OCI-LY7 (cell line): ENCODE data around the gene GSK3B. TPM values are rescaled to one million over a fixed set of nuclear protein-coding genes. Genes with fewer than 3 reads are reported as not detected.

Experiments
- BruUV-seq: library from RNA; stranded (reverse); fragments of 400-500 nt; replicated peaks from 2 replicates; lab custom pipeline; 2021; lab: Mats Ljungman, UMichigan
- CTCF ChIA-PET: fragments of 300-600 bp; sonication (Branson Sonifier 250); formaldehyde crosslinking; loops from one replicate; lab custom pipeline; 2022; ENCODE audit warnings: antibody characterized with exemption; ENCODE audit not compliant: unreplicated experiment; lab: Charles Lee
- POLR2A ChIA-PET: fragments of 300-600 bp; sonication (Branson Sonifier 250); formaldehyde crosslinking; loops from one replicate; lab custom pipeline; 2022; ENCODE audit warnings: antibody characterized with exemption; lab: Charles Lee
- DNase-seq: peaks from one replicate; pipeline ENCODE4 v3.0.0-alpha.2; 2015; ENCODE audit warnings: low spot score
- H2AFZ ChIP-seq: fragments of 200-600 bp; sonication (generic), shearing (Covaris generic); 2 replicates; pipeline ENCODE4 v1.6.1; 2014; ENCODE audit warnings: mild to moderate bottlenecking, antibody characterized with exemption, low read length, moderate library complexity
- H3K27ac ChIP-seq: fragments of 200-600 bp; sonication (generic); 2 replicates; pipeline ENCODE4 v1.5.1; 2014; ENCODE audit warnings: mixed run types, low read depth, mild to moderate bottlenecking, moderate library complexity, low read length, inconsistent platforms; ENCODE audit not compliant: poor library complexity, severe bottlenecking
- H3K36me3 ChIP-seq: fragments of 200-600 bp; sonication (generic); 2 replicates; pipeline ENCODE4 v1.6.1; 2014; ENCODE audit warnings: mild to moderate bottlenecking, antibody characterized with exemption, low read length, moderate library complexity, mixed read lengths; ENCODE audit not compliant: insufficient read depth
- H3K4me1 ChIP-seq: fragments of 200-600 bp; sonication (generic); 2 replicates; pipeline ENCODE4 v1.5.1; 2014; ENCODE audit warnings: mild to moderate bottlenecking, low read length; ENCODE audit not compliant: insufficient read depth, poor library complexity, severe bottlenecking
- H3K4me2 ChIP-seq: fragments of 200-600 bp; sonication (generic); 2 replicates; pipeline ENCODE4 v1.6.1; 2014; ENCODE audit warnings: mild to moderate bottlenecking, low read length
- H3K4me3 ChIP-seq: fragments of 200-600 bp; sonication (generic); 2 replicates; pipeline ENCODE4 v1.5.1; 2014; ENCODE audit warnings: mild to moderate bottlenecking, low read depth, low read length; ENCODE audit not compliant: poor library complexity, severe bottlenecking
- H3K79me2 ChIP-seq: fragments of 200-600 bp; sonication (generic); 2 replicates; pipeline ENCODE4 v1.6.1; 2016; ENCODE audit warnings: low read depth, mild to moderate bottlenecking, low read length, moderate library complexity, mixed read lengths; ENCODE audit not compliant: insufficient read depth
- H3K9me2 ChIP-seq: fragments of 200-600 bp; sonication (generic); 2 replicates; pipeline ENCODE4 v1.6.1; 2016; ENCODE audit warnings: mild to moderate bottlenecking, low read length, mixed read lengths; ENCODE audit not compliant: insufficient read depth
- H3K9me3 ChIP-seq: fragments of 200-600 bp; sonication (generic); 2 replicates; pipeline ENCODE4 v1.6.1; 2014; ENCODE audit warnings: mild to moderate bottlenecking, mixed run types, low read length, mixed read lengths
- H4K20me1 ChIP-seq: fragments of 200-600 bp; sonication (generic); 2 replicates; pipeline ENCODE4 v1.6.1; 2014; ENCODE audit warnings: mild to moderate bottlenecking, antibody characterized with exemption, low read length, moderate library complexity, mixed read lengths; ENCODE audit not compliant: insufficient read depth
- CTCF ChIP-seq: fragments of 200-600 bp; sonication (generic); conservative IDR thresholded peaks from 2 replicates; pipeline ENCODE4 v1.5.1; 2014; ENCODE audit warnings: mild to moderate bottlenecking, antibody characterized with exemption, low read length, moderate library complexity, mixed read lengths
- EZH2phosphoT487 ChIP-seq: fragments of 200-600 bp; sonication (generic); IDR thresholded peaks from 2 replicates; pipeline ENCODE4 v1.6.1; 2018; ENCODE audit warnings: low read depth, borderline replicate concordance, mild to moderate bottlenecking, mixed run types, antibody characterized with exemption, low read length, moderate library complexity, mixed read lengths
- intact Hi-C: fragments of 100-400 bp; cut with micrococcal nuclease; formaldehyde crosslinking; loops from one replicate; pipeline ENCODE4 v1.10.0; 2022; ENCODE audit not compliant: unreplicated experiment
- total RNA-seq, 2 experiments: library from RNA; depleted of rRNA in 1 of 2; stranded (reverse); fragments of >200 nt in 1 of 2; shearing (Covaris generic) in 1 of 2; gene quantifications; 2 replicates each; pipeline ENCODE4 v1.2.3, GENCODE V29; 2014 to 2022

The GSK3B gene
- total RNA-seq, 2 experiments from 2014 or later: 26.6 to 40.9 TPM

GRCh38 chr3:120064641-120065040 is 29.6 kb downstream of the GSK3B start:
- no peaks in the 10 kb centered on the region for H3K9me3 ChIP-seq
- no peak overlapping the region for H3K4me3 ChIP-seq
- peaks cover 6% of the 10 kb centered on the region for H3K4me1 ChIP-seq
- H3K36me3 ChIP-seq: peaks cover 25% of the 10 kb centered on the region
- H3K79me2 ChIP-seq: peaks cover 96% of the 10 kb centered on the region
- BruUV-seq: no TSS peak
- DNase-seq: no peak
- intact Hi-C loops: no loop called here
- ChIA-PET CTCF (no interaction called here), POLR2A (interaction anchor here (0.7 kb wide), 1 partner anchor 18 kb away, joined by 3 read pairs; no protein-coding TSS in a partner anchor)
- TF ChIP-seq CTCF (no peak), EZH2phosphoT487 (no peak)
- H2AFZ ChIP-seq: no peak overlapping the region
- H3K9me2 ChIP-seq: no peaks in the 10 kb centered on the region
- H3K4me2 ChIP-seq: no peak overlapping the region
- H4K20me1 ChIP-seq: peaks cover 27% of the 10 kb centered on the region
- H3K27ac ChIP-seq: no peak overlapping the region

- Histone ChIP-seq H2AFZ (no peak overlapping the region), H3K4me2 (no peak overlapping the region), H4K20me1 (peaks cover 28% of the 10 kb centered on the region), H3K36me3 (peaks cover 28% of the 10 kb centered on the region), H3K9me3 (no peaks in the 10 kb centered on the region), H3K9me2 (no peaks in the 10 kb centered on the region), H3K27ac (no peak overlapping the region), H3K4me1 (peaks cover 6% of the 10 kb centered on the region), H3K79me2 (peaks cover 100% of the 10 kb centered on the region), H3K4me3 (no peak overlapping the region)
- intact Hi-C loops: no loop called here
- TF ChIP-seq EZH2phosphoT487 (no peak), CTCF (no peak)
- POLR2A ChIA-PET: no interaction called here
- CTCF ChIA-PET: no interaction called here
- DNase-seq: no peak
- no TSS peak for BruUV-seq
These were observed 31.8 kb downstream of the GSK3B start for GRCh38 chr3:120062474-120062873.

GRCh38 chr3:120059081-120059864 is 35.0 kb downstream of the GSK3B start:
- no peak overlapping the region for H2AFZ ChIP-seq
- TF ChIP-seq CTCF: no peak
- no peak for TF ChIP-seq EZH2phosphoT487
- BruUV-seq: no TSS peak
- ChIA-PET CTCF (no interaction called here), POLR2A (interaction anchor here (0.9 to 1.6 kb wide), 5 partner anchors 12 to 38 kb away, joined by 3 to 4 read pairs (median 4); no protein-coding TSS in a partner anchor)
- peaks cover 19% of the 10 kb centered on the region for H4K20me1 ChIP-seq
- no peaks in the 10 kb centered on the region for H3K4me1 ChIP-seq
- H3K27ac ChIP-seq: no peak overlapping the region
- no peak for DNase-seq
- H3K4me2 ChIP-seq: no peak overlapping the region
- H3K9me3 ChIP-seq: peaks cover 12% of the 10 kb centered on the region; the same call in 1 of the 2 replicates
- intact Hi-C loops: no loop called here
- H3K36me3 ChIP-seq: peaks cover 31% of the 10 kb centered on the region
- H3K4me3 ChIP-seq: no peak overlapping the region
- H3K9me2 ChIP-seq: no peaks in the 10 kb centered on the region
- H3K79me2 ChIP-seq: peaks cover 99% of the 10 kb centered on the region
